Hindlimb muscle (tissue), 1 donor: ENCODE data around the gene GMPS. TPM values are rescaled to one million over a fixed set of nuclear protein-coding genes. Genes with fewer than 3 reads are reported as not detected.
"Not testable (repeated sequence)": the region's sequence is repeated elsewhere in the genome, so short reads cannot be mapped to it uniquely, and the experiment has no call there.

ENCODE experiments used
- DNase-seq: peaks from one replicate; pipeline ENCODE4 v3.0.0-alpha.2; 2013
- polyA plus RNA-seq: library from polyadenylated mRNA; unstranded; fragments of 120-200 nt; gene quantifications from one replicate; pipeline ENCODE4 v1.2.1, GENCODE V29; 2013; ENCODE audit not compliant: insufficient read length

Gene GMPS
- 38.0 TPM for polyA plus RNA-seq

DNA sequence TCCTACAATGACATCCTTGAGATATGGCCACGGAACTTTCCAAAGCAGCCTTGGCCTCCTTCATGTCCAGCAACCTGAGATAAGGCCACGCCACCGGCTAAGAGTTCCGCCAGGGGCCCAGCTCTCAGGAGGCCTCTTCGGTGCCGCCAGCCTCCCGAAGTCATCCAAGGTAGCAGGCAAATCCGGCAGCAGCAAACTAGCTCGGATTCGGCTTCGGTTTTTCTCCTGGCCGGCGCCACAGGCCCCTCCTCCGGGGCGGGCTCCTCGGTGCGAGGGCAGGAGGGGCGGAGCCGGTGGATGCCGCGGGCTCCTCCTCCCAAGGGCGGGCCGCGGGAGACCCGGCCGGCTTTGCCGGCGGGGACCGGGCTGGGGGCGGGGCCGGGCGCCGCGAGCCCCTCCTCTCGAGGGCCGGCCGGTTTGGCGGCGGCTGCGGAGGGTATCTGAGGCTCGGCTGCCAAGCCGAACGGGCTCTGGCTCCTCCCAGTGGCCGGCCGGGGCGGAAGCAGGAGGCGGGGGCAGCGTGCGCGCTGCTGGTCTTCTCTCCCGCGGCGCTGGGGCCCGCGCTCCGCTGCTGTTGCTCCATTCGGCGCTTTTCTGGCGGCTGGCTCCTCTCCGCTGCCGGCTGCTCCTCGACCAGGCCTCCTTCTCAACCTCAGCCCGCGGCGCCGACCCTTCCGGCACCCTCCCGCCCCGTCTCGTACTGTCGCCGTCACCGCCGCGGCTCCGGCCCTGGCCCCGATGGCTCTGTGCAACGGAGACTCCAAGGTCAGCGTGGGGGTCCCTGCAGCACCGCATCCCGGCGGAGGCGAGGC, at the start of gene GMPS:
GMPS (plus strand) TSS at position 518 of the 812 bp plus-strand sequence; CDS start at position 739, 221 bp downstream.
- DNase-seq: peak; percentile 93

DNA sequence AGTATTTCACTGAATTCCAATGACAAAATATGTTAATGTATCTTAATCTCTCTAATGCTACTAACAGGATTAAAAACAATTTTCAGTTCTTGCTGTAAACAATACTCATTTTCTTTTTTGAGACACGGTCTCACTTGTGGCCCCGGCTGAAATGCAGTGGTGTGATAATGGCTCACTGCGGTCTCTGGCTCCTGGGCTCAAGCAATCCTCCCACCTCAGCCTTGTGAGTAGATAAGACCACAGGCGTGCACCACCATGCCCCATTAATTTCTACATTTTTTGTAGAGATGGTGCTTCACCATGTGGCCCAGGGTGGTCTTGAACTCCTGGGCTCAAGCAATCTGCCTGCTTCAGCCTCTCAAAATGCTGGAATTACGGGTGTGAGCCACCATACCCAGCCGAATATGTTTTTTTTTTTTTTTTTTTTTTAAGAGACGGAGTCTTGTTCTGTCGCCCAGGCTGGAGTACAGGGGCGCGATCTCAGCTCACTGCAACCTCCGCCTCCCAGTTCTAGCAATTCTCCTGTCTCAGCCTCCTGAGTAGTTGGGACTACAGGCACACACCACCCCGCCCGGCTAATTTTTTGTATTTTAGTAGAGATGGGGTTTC, 41.9 kb upstream of the GMPS start:
- DNase-seq: not testable (repeated sequence)

DNA sequence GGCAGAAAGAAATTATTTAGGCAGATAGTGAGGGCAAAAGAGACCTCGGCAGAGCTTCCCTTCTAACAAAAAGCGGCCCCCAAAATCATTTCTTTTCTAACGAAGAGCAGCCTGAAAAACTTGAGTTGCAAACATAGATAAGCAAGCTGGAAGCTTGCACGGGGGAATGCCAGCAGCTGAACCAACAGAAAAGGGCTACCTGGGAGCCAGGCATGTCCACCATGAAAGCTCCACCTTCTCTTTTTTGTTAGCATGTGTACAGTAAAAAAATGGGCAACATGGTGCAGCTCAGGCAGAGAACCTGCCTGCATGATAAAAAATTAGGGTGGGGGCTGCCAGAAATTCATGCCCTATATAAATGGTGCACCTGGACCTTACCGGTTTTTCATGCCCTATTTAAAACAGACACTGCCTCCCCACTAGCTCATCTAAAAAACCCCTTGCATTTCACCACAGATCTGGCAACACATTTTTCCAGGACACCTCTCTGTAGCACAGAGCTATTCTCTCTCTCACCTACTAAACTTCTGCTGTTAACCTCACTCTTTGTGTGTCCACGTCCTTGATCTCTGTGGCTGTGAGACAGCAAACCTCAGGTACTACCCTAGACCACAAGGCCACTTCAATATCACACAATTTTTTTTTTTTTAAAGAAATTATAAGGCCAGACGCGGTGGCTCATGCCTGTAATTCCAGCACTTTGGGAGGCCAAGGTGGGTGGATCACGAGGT, 34.9 kb upstream of the GMPS start:
- DNase-seq: no peak

DNA sequence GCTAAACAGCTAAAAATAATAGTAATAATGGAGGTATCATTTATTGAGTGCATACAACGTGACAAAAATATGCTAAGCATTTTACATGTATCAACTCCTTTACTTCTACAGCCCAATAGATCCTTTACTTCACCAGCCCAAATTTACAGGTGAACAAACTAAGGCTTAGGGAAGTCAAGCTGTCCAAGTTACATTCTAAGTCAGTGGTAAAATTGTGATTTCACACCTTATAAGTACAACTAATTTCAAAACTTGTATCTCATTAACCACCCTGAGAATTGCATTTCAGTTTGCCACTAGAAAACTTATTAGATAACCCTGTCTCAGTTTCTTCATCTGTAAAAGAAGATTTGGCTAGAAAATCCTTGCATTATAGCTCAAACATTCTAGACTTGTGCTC, 26.9 kb upstream of the GMPS start:
- no peak for DNase-seq

DNA sequence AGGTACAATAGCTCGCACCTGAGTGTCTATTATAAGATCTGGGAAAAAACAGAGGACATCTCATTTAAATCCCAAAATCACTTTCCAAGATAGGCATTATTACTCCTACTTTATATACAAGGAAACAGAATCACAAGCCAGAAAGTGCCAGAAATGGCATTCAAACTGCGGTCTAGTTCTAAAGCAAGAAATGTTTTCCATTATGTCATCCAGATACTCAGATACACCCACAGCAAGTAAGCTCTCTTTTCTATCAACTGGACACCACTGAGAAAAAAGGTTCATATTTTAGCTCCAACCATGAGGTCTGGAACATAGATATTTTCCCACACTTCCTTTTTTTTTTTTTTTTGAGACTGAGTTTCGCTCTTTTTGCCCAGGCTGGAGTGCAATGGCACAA, 24.3 kb upstream of the GMPS start:
- no peak for DNase-seq

DNA sequence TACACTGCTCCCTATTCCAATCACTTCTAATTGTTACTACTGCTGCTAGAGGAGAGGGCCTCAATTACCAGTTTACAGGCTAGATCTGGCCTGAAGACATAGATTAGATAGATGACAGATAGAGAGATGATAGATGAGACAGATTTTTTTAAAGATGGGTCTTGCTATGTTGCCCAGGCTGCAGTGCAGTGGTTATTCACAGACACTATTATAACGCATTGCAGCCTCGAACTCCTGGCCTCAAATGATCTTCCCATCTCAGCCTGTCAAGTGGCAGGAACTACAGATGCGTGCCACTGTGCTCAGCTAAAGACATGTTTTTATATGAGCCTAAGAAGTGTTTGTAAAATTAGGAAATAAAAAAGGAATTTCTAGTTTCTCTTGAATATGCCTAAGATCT, 22.5 kb upstream of the GMPS start:
- no peak for DNase-seq

DNA sequence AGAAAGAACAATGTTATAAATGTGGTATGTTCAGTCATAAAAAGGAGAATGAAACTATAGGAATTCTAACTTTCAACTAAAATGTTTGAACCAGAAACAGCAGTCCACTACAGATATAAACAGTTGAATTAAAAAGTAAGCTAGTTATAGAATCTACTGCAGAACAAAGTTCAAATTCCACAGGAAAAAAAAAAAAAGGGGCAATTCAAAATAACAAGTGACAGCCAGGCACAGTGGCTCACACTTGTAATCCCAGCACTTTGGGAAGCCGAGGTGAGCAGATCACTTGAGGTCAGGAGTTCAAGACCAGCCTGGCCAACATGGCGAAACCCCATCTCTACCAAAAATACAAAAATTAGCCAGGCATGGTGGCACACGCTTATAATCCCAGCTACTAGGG, 21.0 kb upstream of the GMPS start:
- DNase-seq: not testable (repeated sequence)

DNA sequence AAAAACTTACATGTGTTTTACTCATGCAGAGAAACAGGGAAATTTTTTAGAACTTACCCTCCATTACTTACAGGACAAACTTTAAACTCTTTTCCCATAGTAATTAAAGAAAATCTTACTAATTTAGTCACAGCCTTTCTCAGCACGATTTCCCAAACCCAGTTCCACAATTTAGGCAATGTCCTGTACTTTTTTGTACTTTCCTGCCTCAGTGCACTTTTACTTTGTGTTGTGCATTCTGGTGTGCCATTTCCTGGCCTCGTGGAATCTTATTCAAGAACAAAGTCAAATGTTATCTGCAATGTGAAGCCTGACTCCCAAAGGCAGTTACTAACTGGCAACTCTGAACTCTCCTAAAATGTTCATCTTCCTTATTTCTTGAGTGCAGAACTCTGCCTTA, 18.1 kb upstream of the GMPS start:
- no peak for DNase-seq

DNA sequence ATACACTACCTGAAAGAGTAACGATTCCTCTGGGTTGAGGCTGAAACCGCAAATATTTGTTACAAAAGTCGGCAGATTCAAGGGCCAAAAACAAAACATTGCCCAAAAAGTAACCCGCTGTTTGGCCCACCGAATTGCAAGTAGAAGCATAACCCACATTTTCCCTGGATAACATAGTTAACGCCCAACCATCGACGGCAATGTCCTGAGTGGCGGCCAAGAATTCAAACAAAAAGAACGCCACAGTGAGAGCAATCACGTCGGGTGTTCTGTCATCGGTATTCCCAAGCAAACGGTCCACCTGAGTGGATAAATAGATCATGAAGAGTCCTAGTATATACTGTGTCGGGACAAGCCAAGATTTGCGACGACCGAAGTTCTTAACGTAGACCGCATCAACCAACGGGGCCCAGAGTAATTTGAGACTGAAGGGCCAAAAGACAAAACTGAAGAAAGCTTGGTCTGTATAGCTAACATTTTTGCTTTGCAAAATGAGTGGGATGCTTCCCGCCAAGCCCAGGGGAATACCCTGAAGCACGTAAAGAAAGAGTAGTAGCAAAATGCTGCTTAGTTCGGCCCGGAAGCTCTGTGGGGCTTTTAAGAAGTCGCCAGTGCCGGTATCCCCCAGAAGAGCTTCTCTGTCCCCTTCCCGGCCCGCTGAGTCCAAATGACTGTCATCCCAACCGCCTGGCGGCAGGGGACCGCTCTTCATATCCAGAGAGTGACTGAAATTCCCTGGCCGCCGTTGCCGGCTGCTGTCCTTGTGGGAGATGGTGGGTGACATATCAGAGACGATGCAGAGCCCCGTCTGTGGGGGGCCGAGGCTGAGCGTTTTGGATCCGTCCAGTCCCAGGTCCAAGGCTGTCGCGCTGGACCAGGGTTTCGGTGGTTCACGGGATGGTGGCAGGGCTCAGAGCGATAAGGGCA, 17.0 kb upstream of the GMPS start:
- DNase-seq: no peak

DNA sequence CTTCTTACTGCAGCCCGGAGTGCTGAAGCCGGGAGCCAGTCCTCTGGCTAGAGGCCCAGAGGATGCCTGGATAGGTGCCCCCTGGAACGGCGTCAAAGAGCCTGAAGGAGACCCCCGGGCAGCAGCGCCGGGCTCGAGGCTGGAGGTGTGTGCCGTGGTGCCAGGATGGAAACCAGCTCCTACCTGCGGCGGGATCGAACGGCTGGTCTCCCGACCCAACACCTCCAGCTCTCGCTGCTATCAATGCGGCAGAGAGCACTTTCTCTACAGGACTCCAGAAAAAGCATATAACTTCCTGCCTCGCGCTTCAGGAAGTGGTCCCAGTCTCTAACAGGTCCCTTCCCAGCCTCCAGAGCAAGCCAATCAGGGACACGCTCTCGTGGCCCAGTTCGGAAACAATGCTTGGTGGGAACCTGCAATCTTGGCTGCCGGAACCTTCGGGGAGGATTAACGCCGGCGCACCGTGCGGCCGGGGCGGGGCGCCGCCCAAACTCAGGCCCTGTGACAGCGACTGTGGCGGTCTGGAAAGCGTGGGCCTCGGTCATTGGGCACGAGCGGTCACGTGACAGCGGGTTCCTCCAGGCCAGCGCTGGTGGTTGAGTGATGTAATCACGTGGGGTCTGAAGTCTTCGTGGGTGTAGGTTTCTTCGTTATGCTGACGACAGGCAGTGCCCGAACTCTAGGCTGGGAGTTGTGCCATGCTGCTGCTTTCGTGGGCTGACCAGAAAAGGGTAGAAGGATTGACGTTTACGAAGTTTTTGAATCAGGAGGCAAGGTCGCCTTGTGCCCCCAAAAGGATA, 16.1 kb upstream of the GMPS start, which contains the start of gene SLC33A1:
SLC33A1 (minus strand) TSS at position 287 of the 800 bp plus-strand sequence. CDS start 430 bp downstream, outside the sequence.
- peak; percentile 100 for DNase-seq

DNA sequence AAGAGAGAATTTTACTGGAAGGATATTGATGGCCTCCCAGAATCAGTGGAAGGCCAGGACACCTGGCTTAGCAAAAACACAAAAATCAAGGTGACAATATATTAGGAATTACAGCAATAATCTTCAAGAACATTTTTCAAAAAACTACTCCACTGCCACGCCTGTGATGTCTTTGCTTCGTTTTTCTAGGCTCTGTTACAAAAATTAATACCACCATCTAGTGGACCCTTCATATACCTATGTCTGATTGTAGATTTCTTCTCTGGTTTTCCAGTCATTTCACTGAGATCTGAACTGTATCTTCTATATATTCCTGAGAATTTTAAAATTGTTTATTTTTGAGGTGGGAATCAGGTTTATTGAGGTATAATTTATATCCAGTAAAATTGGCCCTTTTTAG, 10.6 kb upstream of the GMPS start:
- peak; percentile 21 for DNase-seq

DNA sequence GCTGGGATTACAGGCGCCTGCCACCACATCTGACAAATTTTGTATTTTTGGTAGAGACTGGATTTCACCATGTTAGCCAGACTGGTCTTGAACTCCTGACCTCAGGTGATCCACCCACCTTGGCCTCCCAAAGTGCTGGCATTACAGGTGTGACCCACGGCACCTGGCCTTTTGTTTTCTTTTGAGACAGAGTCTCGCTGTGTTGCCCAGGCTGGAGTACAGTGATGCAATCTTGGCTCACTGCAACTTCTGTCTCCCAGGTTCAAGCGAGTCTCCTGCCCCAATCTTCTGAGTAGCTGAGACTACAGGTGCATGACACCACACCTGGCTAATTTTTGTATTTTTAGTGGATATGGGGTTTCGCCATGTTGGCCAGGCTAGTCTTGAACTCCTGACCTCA, 10.0 kb upstream of the GMPS start:
- not testable (repeated sequence) for DNase-seq

DNA sequence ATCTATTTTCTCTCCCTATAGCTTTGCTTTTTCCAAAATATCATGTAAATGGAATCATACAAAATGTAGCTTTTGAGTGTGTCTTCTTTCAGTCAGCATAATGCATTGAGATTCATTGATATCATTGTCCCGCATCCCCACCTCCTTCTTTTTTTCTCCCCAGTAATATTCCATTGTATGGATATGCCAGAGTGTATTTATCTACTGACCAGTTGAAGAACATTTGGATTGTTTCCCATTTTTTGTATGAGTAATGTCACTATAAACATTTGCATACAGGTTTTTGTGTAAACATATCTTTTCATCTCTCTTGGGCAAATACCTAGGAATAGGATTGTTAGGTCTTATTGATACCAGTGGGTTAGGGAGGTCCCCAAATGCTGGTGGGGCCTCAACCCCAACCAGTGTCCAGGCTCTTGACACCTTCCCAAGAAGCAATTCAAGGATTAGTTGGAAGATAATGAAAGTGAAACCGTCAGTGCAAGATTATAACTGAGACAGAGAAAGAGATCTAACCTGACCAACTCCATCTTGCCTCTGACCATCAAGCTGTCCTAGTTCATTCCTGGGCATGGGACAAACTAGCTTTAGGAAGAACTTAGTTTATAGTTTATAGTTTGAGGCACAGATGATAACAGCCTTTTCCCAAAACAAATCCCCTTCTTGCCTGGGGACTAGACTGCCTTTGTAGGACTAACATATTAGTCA, 8.8 kb upstream of the GMPS start:
- no peak for DNase-seq

DNA sequence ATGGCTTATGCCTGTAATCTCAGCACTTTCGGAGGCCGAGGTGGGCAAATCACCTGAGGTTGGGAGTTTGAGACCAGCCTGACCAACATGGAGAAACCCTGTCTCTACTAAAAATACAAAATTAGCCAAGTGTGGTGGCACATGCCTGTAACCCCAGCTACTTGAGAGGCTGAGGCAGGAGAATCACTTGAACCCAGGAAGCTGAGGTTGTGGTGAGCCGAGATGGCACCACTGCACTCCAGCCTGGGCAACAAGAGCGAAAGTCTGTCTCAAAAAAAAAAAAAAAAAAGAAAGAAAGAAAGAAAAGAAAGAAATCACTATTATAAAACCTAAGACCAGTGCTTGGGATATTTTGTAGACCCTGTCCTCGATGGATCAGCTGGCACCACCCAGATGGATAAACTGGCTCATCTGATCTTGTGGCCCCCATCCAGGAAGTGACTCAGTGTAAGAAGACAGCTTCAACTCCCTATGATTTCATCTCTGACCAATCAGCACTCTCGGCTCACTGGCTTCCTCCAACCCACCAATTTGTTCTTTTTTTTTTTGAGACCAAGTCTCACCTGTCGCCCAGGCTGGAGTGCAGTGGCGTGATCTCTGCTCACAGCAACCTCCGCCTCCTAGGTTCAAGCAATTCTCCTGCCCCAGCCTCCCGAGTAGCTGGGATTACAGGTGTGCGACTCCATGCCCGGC, 8.0 kb upstream of the GMPS start:
- not testable (repeated sequence) for DNase-seq

DNA sequence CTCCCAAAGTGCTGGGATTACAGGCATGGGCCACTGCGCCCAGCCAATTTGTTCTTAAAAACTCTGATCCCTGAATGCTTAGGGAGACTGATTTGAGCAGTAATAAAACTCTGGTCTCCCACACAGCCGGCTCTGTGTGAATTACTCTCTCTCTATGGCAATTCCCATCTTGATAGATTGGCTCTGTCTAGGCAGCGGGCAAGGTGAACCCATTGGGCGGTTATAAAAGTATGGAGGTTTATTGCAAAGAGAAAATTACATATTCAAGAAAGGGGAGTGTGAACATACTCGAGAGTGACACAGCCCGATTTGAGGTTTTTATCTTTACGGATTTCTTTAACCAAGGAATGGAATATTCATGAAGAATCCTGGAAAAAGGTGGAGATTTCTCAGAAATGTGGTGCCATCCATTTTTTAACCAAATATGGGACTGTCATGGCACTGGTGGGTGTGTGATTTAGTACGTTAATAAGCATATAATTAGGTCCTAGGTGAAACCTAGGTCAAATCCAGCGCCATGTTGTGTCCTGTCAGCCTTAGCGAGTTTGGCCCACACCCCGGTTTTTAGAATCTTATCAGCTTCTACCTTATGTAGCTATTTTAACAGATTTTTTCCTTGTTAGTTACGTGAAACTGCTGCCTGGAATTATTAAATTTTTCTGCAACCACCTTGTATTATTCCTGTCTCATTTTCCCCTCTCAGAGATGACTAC, 7.2 kb upstream of the GMPS start:
- DNase-seq: no peak

DNA sequence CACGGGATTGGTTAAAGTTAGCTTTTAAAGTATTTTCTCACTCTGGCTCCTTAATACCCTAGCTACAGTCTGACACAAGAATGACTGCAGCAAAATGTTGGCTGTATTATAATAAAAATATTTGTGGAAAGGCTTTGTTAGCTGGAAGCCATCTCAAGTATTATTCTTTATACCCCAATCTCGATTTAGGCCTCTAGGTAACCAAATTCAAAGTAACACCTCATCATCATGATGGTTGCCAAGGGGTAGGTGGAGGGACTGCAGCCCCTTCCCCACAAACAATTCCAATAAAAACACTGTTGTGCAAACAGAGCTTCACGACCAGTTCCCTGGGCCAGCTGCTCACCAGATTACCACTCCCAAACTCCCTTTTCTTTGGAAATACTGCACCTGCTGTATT, 759 bp upstream of the GMPS start:
- no peak for DNase-seq

DNA sequence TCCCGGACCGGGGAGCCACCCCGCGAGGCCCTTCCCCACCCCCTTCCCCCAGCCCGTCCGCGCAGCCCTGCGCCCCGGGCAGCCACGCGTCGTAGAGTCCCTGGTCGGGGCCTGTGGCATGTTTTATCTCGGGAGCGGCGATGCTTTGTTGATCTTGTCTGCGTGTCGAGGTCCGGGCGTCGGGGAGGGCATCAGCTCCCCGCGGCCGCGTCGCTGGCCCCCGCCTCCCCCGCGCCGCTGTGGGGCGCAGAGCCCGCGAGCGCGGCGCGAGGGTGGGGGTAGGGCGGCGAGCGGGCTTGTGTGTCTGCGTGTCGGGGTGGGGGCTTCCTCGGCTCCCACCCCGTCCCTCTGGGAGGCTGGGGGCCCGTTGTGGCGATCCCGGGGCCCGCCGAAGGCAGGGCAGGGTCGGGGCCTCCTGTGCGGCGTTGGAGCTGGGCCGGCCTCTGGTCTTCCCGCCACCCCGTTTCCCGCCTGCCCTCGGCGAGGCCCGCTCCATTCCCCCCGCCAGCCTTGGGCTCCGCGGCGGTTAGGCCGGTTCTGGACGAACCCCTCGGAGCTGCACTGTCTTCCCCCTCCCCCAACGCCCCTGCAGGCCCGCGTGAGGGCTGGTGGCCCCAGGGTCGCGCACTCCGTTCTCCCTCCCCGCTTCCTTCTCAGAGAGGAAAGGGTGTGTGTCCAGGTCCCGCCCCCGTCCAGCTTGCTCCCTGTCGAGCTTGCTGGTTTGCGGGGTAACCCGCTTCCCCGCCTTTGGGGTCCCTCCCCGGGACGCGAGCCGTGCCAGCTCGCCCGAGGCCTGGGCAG, 695 bp downstream of the GMPS start:
- DNase-seq: peak; percentile 53

DNA sequence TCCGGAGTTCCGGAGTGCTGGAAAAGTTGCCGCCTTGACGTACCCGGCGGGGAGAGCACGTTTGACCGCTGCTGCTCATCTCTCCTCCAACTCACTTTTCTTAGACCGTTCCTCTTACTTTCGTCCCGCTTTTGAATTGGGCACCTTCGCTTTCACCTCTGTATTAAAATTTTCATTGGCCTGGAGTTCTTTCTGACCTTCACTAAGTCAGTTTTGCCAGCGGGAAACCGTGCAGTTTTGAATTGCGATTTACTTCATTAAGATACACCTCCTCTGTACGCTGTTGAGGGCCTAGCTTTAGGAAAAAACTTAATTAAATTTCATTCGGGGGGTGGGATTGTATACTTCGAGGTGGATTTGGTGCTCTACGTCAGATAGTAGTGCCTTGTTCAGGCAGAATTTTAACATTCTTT, 1.3 kb downstream of the GMPS start:
- no peak for DNase-seq
